Ovary (tissue), 3 donors: ENCODE results near the gene KANTR.

Source experiments
- CTCF ChIP-seq, 3 donors: fragments of 450-650 bp in 2 of 3; fragments of 200-600 bp in 1 of 3; IDR thresholded peaks; one replicate each; pipeline versions ENCODE4 v1.5.1 to v1.8.0; 2016 to 2022; ENCODE audit warnings: antibody characterized with exemption in 3 of 3, mild to moderate bottlenecking in 1 of 3
- POLR2A ChIP-seq: fragments of 450-650 bp; IDR thresholded peaks from one replicate; pipeline ENCODE4 v1.6.1; 2017; ENCODE audit warnings: antibody characterized with exemption, mild to moderate bottlenecking, moderate library complexity
- donor health status: DM: no; HTN: no; CAD: no.

DNA sequence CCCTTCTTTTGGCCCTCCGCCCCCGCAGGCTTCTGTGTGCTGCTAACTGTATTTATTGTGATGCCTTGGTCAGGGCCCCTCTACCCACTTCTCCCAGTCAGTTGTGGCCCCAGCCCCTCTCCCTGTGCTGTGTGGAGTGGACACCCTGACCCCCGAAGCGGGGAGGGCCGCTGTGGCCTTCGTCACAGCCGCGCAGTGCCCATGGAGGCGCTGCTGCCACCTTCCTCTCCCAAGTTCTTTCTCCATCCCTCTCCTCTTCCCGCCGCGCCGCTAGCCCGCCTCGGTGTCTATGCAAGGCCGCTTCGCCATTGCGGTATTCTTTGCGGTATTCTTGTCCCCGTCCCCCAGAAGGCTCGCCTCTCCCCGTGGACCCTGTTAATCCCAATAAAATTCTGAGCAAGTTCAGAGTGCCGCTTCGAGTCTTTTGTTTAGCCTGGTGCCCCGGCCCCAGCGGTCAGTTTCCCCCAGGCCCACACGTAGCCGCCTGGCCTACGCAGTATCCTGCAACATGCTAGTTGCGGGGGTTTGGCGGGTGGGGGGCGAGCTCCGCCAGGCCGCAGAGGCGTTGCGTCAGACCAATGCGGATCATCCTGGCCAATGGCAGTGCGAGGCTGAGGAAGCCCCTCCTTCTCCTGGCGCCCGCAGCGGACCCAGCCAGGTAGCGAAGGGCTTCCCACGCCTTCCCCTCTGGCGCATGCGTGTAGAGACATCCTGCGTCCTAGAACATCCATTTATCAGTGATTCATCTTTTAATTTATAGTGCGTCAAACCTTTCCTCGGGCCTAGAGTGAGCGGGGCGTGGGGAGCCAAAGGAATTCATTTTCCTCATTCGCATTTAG is 5.6 kb upstream of the KANTR start:
- TF ChIP-seq POLR2A (peak; percentile 57), CTCF (IDR thresholded peaks at IDR 0.05) (no peak)
